ENCODE measurements around the gene HEBP1.

- TF ChIP-seq CTCF (IDR thresholded peaks at IDR 0.05) (no peak), POLR2A (IDR thresholded peaks at IDR 0.05) (no peak), POLR2AphosphoS5 (IDR thresholded peaks at IDR 0.05) (no peak), EP300 (IDR thresholded peaks at IDR 0.05) (no peak)
Observed at GRCh38 chr12:13039328-13039956, 39.4 kb upstream of the HEBP1 start.

All from upper lobe of left lung (tissue), 4 donors.